ENCODE measurements around the gene MSL1.

DNA sequence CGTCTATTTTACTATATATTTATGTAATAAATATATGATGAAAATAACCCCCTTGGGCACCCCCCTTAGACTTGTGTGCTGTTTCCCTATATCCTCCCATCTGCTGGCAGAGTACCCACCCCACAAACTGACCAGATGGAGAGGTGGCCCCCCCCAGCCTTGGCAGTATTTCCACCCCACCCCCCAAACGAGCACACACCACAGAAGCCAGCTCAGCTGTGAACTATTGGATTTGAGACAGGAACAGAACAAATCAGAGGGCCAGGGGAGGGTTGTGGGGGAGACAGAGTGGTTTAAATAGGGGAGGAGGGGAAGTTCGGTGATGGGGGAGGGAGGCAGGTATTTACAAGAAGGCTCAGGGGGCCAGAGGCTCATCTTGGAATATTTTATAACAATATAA is 29.2 kb upstream of the MSL1 start:
- TF ChIP-seq, protein P1, sequence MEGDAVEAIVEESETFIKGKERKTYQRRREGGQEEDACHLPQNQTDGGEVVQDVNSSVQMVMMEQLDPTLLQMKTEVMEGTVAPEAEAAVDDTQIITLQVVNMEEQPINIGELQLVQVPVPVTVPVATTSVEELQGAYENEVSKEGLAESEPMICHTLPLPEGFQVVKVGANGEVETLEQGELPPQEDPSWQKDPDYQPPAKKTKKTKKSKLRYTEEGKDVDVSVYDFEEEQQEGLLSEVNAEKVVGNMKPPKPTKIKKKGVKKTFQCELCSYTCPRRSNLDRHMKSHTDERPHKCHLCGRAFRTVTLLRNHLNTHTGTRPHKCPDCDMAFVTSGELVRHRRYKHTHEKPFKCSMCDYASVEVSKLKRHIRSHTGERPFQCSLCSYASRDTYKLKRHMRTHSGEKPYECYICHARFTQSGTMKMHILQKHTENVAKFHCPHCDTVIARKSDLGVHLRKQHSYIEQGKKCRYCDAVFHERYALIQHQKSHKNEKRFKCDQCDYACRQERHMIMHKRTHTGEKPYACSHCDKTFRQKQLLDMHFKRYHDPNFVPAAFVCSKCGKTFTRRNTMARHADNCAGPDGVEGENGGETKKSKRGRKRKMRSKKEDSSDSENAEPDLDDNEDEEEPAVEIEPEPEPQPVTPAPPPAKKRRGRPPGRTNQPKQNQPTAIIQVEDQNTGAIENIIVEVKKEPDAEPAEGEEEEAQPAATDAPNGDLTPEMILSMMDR (conservative IDR thresholded peaks at IDR 0.05 in 1 of 2, IDR thresholded peaks at IDR 0.05 in 1 of 2; ENCODE audit: extremely low read depth in 1 of 2, insufficient read depth in 1 of 2, low read depth in 1 of 2, low read length in 2 of 2): no peak
- TF ChIP-seq EZH2 (IDR thresholded peaks at IDR 0.05; ENCODE audit: borderline replicate concordance, low read length): no peak

Data from mammary epithelial cell (primary cell).